WTC11 (cell line): Measurements from ENCODE around the gene CORIN. TPM values are rescaled to one million over a fixed set of nuclear protein-coding genes. Genes with fewer than 3 reads are reported as not detected.
"Not testable (repeated sequence)": the region's sequence is repeated elsewhere in the genome, so short reads cannot be mapped to it uniquely, and the experiment has no call there.

Source experiments
- ATAC-seq: fragments of 200-7000 bp; cut with Tn5 transposase; 2 replicates; pipeline ENCODE4 v1.10.0; 2021; ENCODE audit warnings: mild to moderate bottlenecking, moderate library complexity
- CTCF ChIA-PET: fragments of 300-600 bp; sonication (Branson Sonifier 250); formaldehyde crosslinking; loops from one replicate; lab custom pipeline; 2021; ENCODE audit warnings: antibody characterized with exemption; lab: Charles Lee
- POLR2A ChIA-PET: fragments of 350-600 bp; sonication (Branson Sonifier 250); formaldehyde crosslinking; loops from one replicate; lab custom pipeline; 2021; ENCODE audit warnings: antibody characterized with exemption; lab: Charles Lee
- DNase-seq: peaks from one replicate; pipeline ENCODE4 v3.0.0; 2021; ENCODE audit warnings: low spot score
- H3K27ac Mint-ChIP-seq: 2 replicates; pipeline ENCODE4 v1.8.0; 2021; ENCODE audit warnings: mixed read lengths
- H3K27me3 Mint-ChIP-seq: 2 replicates; pipeline ENCODE4 v1.8.0; 2021; ENCODE audit warnings: low read depth, mild to moderate bottlenecking, moderate library complexity, mixed read lengths
- H3K36me3 Mint-ChIP-seq: 2 replicates; pipeline ENCODE4 v1.8.0; 2021; ENCODE audit warnings: mixed read lengths
- H3K4me1 Mint-ChIP-seq: 2 replicates; pipeline ENCODE4 v1.8.0; 2022; ENCODE audit warnings: mixed read lengths
- H3K4me3 Mint-ChIP-seq: 2 replicates; pipeline ENCODE4 v1.8.0; 2021; ENCODE audit warnings: mild to moderate bottlenecking, moderate library complexity, mixed read lengths
- H3K9me3 Mint-ChIP-seq: 2 replicates; pipeline ENCODE4 v1.8.0; 2021; ENCODE audit warnings: mixed read lengths
- EMX1 ChIP-seq: fragments of 250-450 bp; sonication (Bioruptor Pico); IDR thresholded peaks from 2 replicates; pipeline ENCODE4 v1.8.0; 2021; ENCODE audit warnings: mild to moderate bottlenecking
- ERG ChIP-seq: fragments of 250-450 bp; sonication (Bioruptor Pico); IDR thresholded peaks from 2 replicates; pipeline ENCODE4 v1.8.0; 2021; ENCODE audit warnings: mild to moderate bottlenecking
- FOXK1 ChIP-seq: sonication (generic); formaldehyde crosslinking; IDR thresholded peaks from 2 replicates; pipeline ENCODE4 v1.8.0; 2022; ENCODE audit warnings: mild to moderate bottlenecking, moderate library complexity, missing genetic modification reagents
- FOXP1 ChIP-seq: sonication (generic); formaldehyde crosslinking; IDR thresholded peaks from 2 replicates; pipeline ENCODE4 v1.8.0; 2022; ENCODE audit warnings: missing genetic modification reagents, mild to moderate bottlenecking, moderate library complexity, borderline replicate concordance
- IRF1 ChIP-seq: sonication (generic); formaldehyde crosslinking; IDR thresholded peaks from 2 replicates; pipeline ENCODE4 v1.8.0; 2023; ENCODE audit warnings: missing genetic modification reagents
- IRF2 ChIP-seq: sonication (generic); formaldehyde crosslinking; IDR thresholded peaks from 2 replicates; pipeline ENCODE4 v1.8.0; 2022; ENCODE audit warnings: low read depth, missing genetic modification reagents, borderline replicate concordance
- JAZF1 ChIP-seq: fragments of 250-450 bp; sonication (Bioruptor Pico); IDR thresholded peaks from 2 replicates; pipeline ENCODE4 v1.9.0; 2021; ENCODE audit warnings: moderate library complexity, mild to moderate bottlenecking, inconsistent platforms
- NR1H2 ChIP-seq: sonication (generic); formaldehyde crosslinking; IDR thresholded peaks from 2 replicates; pipeline ENCODE4 v1.9.0; 2021; ENCODE audit warnings: mild to moderate bottlenecking, moderate library complexity, missing genetic modification reagents
- PRDM15 ChIP-seq: sonication (generic); formaldehyde crosslinking; IDR thresholded peaks from 2 replicates; pipeline ENCODE4 v1.8.0; 2022; ENCODE audit warnings: missing genetic modification reagents
- RORB ChIP-seq: fragments of 250-450 bp; sonication (Bioruptor Pico); IDR thresholded peaks from 2 replicates; pipeline ENCODE4 v1.9.0; 2021; ENCODE audit warnings: mild to moderate bottlenecking
- SMAD3 ChIP-seq: sonication (generic); formaldehyde crosslinking; IDR thresholded peaks from 2 replicates; pipeline ENCODE4 v1.8.0; 2022; ENCODE audit warnings: missing genetic modification reagents, mild to moderate bottlenecking, borderline replicate concordance
- ZNF317 ChIP-seq: sonication (generic); formaldehyde crosslinking; IDR thresholded peaks from 2 replicates; pipeline ENCODE4 v1.8.1; 2023; ENCODE audit warnings: low read depth, mild to moderate bottlenecking, moderate library complexity, missing genetic modification reagents, borderline replicate concordance
- ZNF532 ChIP-seq: fragments of 250-450 bp; sonication (Bioruptor Pico); IDR thresholded peaks from 2 replicates; pipeline ENCODE4 v1.9.0; 2021; ENCODE audit warnings: mild to moderate bottlenecking, borderline replicate concordance
- total RNA-seq: library from RNA; stranded (reverse); gene quantifications from 3 replicates; pipeline ENCODE4 v1.2.3, GENCODE V29; 2021
- TF ChIP-seq, protein P1 (sequence below): sonication (generic); formaldehyde crosslinking; IDR thresholded peaks from 2 replicates; pipeline ENCODE4 v1.8.1; 2023; ENCODE audit warnings: mild to moderate bottlenecking, missing genetic modification reagents
- TF ChIP-seq, protein P2 (sequence below): fragments of 250-450 bp; sonication (Bioruptor Pico); IDR thresholded peaks from 2 replicates; pipeline ENCODE4 v1.9.0; 2021; ENCODE audit warnings: moderate library complexity, mild to moderate bottlenecking, inconsistent platforms, borderline replicate concordance
- TF ChIP-seq, protein P3 (sequence below): sonication (generic); formaldehyde crosslinking; IDR thresholded peaks from 2 replicates; pipeline ENCODE4 v1.8.1; 2022; ENCODE audit warnings: mild to moderate bottlenecking, missing genetic modification reagents, moderate library complexity, borderline replicate concordance

The CORIN gene
- total RNA-seq, 1 experiment from 2014 or later = 0.33 TPM

- TF ChIP-seq ERG (CRISPR knock-in tag) (no peak), ZNF532 (CRISPR knock-in tag) (no peak), JAZF1 (CRISPR knock-in tag) (no peak)
- TF ChIP-seq, protein P1, sequence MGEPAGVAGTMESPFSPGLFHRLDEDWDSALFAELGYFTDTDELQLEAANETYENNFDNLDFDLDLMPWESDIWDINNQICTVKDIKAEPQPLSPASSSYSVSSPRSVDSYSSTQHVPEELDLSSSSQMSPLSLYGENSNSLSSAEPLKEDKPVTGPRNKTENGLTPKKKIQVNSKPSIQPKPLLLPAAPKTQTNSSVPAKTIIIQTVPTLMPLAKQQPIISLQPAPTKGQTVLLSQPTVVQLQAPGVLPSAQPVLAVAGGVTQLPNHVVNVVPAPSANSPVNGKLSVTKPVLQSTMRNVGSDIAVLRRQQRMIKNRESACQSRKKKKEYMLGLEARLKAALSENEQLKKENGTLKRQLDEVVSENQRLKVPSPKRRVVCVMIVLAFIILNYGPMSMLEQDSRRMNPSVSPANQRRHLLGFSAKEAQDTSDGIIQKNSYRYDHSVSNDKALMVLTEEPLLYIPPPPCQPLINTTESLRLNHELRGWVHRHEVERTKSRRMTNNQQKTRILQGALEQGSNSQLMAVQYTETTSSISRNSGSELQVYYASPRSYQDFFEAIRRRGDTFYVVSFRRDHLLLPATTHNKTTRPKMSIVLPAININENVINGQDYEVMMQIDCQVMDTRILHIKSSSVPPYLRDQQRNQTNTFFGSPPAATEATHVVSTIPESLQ (CRISPR knock-in tag) = no peak
- TF ChIP-seq, all 79 proteins: peak for 0
Observed at GRCh38 chr4:47551682-47552081, 286.2 kb downstream of the CORIN start (continued).

DNA sequence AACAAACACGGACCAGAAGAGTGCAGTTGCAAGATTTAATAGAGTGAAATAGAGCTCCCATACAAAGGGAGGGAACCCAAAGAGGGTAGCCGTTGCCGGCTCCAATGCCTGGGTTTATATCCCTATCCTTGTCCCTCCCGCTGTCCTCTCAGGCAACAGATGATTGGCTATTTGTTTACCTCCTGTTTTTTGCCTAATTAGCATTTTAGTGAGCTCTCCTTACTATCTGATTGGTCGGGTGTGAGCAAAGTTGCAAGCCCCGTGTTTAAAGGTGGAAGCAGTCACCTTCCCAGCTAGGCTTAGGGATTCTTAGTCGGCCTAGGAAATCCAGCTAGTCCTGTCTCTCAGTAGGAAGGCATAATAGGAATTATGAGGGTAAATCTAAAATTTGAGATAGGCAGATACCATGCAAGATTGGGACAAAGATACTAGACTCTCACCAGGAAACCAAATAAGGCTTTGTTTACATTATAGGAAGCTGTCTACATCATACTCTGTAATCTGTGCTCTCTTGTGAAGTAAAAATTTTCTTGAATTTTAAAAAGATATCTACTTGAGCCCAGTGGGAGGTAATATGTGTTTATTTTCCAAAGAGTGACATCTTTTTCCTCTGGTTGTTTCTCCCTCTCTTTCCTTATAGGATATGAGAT, 286.8 kb downstream of the CORIN start:
- Mint-ChIP-seq H3K36me3 (no peaks in the 10 kb centered on the region), H3K27ac (no peak overlapping the region), H3K4me3 (no peak overlapping the region), H3K4me1 (no peaks in the 10 kb centered on the region), H3K9me3 (peaks cover 3% of the 10 kb centered on the region; the same call in 1 of the 2 replicates), H3K27me3 (no peaks in the 10 kb centered on the region)
- ATAC-seq = no peak
- ChIA-PET CTCF (no interaction called here), POLR2A (no interaction called here)
- no peak for DNase-seq
- no peak for TF ChIP-seq IRF2 (CRISPR knock-in tag)
- TF ChIP-seq IRF1 (CRISPR knock-in tag) = no peak
- TF ChIP-seq SMAD3 (CRISPR knock-in tag) = no peak
- TF ChIP-seq NR1H2 = no peak
- TF ChIP-seq FOXK1 = no peak
- no peak for TF ChIP-seq EMX1
- TF ChIP-seq, protein P2, sequence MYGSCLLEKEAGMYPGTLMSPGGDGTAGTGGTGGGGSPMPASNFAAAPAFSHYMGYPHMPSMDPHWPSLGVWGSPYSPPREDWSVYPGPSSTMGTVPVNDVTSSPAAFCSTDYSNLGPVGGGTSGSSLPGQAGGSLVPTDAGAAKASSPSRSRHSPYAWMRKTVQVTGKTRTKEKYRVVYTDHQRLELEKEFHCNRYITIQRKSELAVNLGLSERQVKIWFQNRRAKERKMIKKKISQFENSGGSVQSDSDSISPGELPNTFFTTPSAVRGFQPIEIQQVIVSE (CRISPR knock-in tag) = no peak
- no peak for TF ChIP-seq RORB
- no peak for TF ChIP-seq PRDM15 (CRISPR knock-in tag)
- no peak for TF ChIP-seq FOXP1 (CRISPR knock-in tag)
- TF ChIP-seq, protein P3, sequence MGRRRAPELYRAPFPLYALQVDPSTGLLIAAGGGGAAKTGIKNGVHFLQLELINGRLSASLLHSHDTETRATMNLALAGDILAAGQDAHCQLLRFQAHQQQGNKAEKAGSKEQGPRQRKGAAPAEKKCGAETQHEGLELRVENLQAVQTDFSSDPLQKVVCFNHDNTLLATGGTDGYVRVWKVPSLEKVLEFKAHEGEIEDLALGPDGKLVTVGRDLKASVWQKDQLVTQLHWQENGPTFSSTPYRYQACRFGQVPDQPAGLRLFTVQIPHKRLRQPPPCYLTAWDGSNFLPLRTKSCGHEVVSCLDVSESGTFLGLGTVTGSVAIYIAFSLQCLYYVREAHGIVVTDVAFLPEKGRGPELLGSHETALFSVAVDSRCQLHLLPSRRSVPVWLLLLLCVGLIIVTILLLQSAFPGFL (CRISPR knock-in tag) = no peak
- TF ChIP-seq ZNF317 (CRISPR knock-in tag) = no peak

- H3K9me3 Mint-ChIP-seq, CTCF ChIA-PET, H3K4me1 Mint-ChIP-seq, H3K27ac Mint-ChIP-seq, H3K4me3 Mint-ChIP-seq, POLR2A ChIA-PET, H3K36me3 Mint-ChIP-seq, ATAC-seq, DNase-seq, H3K27me3 Mint-ChIP-seq: not testable (repeated sequence)
Observed at GRCh38 chr4:47550357-47550756, 287.5 kb downstream of the CORIN start.
